Stimulated activated CD8-positive, alpha-beta memory T cell treated with anti-CD3 and anti-CD28 coated beads, Interleukin-7, amount 100 ng/mL, for 24 hours (primary cell): ENCODE data around the gene PEX26.
"Not testable (repeated sequence)": the region's sequence is repeated elsewhere in the genome, so short reads cannot be mapped to it uniquely, and the experiment has no call there.

ENCODE experiments used
- DNase-seq: peaks from one replicate; pipeline ENCODE4 v3.0.0-alpha.2; 2020; ENCODE audit warnings: low read depth

Gene PEX26

DNA sequence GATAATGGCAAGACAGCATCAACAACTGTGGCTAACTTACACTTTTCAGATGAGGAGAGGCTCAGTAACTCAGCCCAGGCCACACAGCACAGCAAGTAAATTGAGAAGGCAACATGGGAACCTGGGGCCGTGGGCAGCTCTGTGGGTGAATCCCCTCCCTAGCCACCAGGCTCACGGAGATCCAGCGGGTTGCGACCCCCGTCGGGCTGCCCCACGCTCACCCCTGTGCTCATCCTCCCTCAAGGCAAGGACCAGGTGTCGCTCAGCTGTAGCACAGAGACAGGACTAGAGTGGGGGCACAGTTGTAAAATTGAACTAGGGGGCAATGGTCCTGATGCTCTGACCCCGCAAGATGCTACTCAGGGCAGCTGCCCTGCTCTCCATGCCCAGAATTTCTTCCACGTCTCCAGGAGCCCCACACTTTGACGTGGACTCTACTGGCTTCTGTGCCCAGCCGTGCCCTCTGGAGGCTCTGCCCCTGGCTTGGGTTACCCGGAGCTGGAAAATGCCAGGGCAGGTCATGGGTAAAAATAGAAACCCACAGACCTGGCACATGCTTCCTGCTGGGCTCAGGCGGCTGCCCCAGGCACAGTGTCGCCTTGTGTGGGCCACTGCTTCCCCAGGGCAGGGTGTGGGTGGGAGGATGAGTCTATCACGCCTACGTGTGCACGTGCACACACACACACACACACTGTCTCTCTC, 41.8 kb downstream of the PEX26 start:
- DNase-seq = no peak

DNA sequence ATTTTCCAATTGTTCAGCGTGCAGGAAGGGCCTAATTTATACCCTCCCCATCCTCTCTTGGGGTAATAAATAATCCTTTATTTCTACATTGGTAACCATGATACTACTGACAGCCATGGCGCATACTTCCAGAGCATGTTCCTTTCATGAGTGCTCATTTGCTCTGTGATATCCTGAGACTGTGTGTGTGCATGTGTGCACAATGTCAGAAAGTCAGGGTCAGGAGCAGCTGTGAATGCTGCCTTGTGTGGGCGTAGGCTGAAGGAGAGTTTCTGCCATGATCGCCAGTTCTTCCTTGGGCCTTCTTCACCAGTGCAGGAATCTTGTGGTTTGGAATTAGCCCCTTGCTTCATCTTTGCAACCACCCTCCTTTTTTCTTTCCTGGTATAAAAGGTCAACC, 43.1 kb downstream of the PEX26 start:
- no peak for DNase-seq

DNA sequence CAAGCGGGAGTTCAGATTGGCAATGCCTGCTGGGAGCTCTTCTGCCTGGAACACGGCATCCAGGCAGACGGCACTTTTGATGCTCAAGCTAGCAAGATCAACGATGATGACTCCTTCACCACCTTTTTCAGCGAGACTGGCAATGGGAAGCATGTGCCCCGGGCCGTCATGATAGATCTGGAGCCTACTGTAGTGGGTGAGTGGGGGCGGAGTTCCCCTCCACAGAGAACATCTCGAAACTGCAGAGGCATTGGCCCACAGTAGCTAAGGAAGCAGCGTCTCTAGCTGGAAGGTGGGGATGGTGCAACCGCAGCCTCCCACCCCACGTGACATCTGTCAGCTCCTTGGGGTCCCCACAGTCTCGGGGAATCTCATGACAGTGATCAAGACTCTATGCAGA, 43.7 kb downstream of the PEX26 start:
- no peak for DNase-seq

DNA sequence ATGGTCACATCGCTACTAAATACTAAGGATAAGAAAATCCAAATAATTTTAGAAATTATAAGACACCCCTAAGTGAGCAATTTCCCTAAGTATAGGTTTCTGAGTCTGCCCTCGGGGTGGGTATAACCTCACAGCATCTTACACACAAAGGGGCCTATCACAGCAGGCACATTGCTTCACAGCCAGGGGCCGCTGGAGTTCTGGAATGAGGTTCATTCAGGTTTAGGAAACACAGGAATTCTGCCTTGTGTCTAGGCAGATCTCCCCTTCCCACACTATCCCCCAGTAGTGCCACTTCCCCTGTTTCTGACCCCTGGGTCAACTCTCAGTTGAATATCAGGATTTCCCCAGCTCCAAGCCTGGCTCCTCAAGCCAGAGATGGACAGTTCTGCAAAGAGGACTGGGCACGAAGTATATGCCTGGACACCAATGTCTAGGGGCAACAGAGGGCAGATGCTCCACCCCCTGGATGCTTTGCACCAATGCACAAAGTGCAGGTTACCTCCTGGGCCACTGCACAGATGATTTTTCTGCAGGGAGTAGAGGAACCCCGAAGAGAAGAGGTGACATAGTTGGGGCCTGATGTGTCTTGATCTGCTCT, 44.3 kb downstream of the PEX26 start:
- no peak for DNase-seq

DNA sequence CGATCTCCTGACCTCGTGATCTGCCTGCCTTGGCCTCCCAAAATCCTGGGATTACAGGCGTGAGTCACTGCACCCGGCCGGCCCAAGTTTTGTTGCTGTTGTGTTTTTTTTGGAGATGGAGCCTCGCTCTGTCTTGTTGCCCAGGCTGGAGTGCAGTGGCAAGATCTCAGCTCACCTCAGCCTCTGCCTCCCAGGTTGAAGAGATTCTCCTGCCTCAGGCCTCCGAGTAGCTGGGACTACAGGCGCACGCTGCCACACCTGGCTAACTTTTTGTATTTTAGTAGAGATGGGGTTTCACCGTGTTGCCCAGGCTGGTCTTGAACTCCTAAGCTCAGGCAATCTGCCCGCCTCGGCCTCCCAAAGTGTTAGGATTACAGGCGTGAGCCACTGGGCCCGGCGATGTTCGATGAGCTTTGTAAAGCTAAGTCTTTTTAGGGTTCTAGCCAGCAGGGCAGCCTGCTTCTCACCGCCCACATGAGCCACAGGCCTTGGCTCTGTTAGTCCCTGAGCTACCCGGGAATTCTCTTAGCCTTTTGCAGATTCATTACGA, 45.8 kb downstream of the PEX26 start:
- not testable (repeated sequence) for DNase-seq

DNA sequence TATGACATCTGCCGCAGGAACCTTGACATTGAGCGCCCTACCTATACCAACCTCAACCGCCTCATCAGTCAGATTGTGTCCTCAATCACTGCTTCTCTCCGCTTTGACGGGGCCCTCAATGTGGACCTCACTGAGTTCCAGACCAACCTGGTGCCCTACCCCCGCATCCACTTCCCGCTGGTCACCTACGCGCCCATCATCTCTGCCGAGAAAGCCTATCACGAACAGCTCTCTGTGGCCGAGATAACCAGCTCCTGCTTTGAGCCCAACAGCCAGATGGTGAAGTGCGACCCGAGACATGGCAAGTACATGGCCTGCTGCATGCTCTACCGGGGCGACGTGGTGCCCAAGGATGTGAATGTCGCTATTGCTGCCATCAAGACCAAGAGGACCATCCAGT, 48.8 kb downstream of the PEX26 start:
- no peak for DNase-seq

DNA sequence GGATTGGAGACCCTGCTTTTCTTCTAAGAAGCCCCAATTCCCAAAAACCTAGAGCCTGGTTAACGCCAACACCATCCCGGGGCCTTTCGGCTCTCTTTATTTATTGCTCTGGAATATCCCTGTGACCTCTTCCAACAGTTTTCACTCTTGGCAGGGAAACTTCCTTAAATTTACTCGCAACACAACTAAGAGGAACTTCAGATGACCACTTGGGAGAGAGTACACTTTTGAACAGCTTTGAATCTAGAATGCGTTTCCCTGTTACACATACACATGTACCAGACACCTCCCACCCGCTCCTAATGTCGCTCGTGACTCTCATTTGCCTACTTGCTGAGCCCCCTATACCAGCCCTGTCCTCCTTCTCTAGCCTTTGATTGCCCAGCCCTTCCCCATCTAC, 52.2 kb downstream of the PEX26 start:
- DNase-seq = no peak

DNA sequence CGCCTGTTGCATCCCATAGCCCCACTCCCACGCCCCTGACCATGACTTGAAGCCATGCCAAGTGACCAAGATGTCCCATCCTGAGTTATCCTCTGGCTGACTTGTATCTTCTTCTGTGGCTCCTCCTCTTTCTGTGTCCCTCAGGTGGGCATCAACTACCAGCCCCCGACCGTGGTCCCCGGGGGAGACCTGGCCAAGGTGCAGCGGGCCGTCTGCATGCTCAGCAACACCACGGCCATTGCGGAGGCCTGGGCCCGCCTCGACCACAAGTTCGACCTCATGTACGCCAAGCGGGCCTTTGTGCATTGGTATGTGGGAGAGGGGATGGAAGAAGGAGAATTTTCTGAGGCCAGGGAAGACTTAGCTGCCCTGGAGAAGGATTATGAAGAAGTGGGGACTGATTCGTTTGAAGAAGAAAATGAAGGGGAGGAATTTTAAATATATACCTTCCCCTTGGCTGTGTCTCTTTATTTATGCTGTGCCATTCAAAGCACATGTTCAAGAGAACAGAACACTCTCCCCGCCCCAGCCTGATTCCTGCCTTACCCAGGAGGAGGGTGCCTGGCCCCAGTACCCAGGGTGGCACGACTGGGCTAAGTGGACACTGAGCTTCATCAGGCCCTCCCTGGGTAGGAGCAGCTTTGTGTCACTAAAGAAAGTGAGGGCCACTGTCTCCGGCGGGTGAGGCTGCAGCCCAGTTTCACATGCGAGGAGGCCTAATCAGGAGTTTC, 53.1 kb downstream of the PEX26 start:
- no peak for DNase-seq

DNA sequence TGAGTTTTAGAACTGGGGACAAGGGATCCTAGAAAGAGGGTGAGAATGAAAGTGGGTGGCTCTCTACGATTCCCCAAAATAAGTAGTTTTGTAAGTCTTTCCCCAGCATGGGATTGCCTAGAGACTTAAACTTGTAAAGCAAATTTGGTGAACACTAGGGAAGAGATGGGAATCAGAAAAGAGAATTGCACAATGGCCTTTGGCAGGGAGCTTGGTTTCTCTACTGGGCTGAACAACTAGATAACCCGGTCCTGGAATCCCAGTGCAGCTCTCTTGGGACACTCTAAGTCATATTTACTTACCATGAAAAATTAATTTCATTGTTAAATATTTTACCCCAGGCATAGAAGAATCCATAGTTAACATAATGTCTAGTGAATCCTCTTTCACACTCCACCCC, 55.7 kb downstream of the PEX26 start:
- DNase-seq = no peak

DNA sequence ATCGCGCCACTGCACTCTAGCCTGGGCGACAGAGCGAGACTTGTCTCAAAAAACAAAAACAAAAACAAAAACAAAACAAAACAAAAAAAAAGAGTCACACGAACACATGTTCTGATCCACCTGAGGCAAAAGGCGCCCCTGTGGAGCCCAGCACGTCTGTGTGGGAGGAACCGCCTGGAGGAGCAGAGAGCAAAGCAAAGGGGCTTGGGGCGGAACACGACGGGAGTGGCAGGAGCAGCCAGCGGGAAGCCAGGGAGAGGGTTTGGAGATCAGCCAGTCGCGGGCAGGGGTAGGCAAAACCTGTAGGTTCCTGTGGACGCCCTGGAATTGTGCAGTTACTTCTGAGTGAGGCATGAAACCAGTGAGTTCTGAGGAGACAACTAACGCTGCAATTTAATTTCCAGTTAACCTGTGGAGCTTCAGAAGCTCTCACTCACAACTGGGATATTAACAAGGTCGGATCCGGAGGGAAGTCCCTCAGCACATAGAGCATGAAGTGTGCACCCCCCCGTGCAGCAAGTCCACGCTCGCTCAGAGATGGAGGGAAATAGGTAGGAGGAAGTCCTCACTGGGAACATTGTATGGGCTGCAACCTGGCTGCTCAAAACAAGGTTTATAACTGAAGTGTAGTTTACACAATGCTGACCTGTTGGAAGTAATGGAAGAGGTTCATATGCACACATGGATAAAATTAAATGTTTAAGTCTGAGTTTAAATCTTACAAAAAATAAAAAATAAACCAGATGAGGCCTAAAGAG, 59.0 kb downstream of the PEX26 start:
- no peak for DNase-seq

DNA sequence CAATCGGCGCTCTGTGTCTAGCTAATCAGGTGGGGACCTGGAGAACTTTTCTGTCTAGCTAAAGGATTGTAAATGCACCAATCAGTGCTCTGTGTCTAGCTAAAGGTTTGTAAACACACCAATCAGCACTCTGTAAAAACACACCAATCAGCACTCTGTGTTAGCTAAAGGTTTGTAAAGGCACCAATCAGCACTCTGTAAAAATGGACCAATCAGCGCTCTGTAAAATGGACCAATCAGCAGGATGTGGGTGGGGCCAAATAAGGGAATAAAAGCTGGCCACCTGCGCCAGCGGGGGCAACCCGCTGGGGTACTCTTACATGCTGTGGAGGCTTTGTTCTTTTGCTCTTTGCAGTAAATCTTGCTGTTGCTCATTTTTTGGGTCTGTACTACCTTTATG, 63.2 kb downstream of the PEX26 start:
- not testable (repeated sequence) for DNase-seq

DNA sequence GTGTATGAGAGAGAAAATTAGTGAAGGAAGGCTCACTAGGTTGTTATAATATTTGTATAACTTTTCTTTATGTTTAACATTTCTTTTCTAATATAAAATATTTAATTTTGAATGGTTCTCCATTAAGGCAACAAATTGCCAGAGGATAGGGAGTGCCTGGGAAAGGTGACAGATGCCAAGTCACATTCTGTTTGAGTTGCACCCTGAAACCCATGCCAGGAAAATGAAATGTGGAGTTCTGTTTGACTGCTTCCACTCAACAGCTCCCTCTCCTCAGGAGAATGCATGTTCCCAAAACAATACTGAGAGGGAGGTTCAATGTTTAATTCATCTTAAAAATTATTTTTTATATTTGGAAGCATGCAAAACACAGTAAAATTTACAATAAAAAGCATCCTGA, 66.3 kb downstream of the PEX26 start:
- no peak for DNase-seq

DNA sequence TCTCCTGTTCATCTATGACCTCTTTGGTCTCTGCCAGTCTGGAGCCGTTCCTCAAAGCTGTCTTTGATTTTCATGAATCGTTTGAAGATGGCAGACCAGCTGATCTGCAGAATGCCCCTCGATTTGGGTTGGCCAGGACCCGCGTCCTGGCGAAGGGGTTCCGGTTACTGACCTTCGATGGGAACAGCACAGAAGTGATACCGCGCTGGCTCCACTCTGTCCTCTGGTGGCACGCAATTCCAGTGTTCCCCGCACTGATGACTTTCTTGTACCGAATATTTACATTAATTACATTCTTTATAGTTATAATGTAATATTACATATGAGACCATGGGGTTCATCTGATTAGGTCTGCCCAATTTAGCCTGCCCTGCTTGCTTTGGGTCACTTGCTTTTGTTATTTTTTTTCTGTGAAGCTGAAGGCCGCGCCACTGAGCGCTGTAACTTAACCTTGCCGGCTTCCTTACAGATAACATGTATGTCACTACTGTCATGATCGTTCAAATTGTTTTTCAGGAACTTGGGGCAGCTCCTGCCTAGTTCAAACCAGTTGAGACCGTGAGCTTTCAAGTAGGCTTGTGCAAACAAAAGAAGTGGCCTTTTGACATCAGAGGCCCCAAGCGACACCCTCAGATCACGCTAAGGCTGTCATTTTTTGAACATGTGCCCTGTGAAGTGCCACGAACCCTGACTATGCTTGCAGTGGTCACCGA, 68.0 kb downstream of the PEX26 start:
- DNase-seq = no peak

DNA sequence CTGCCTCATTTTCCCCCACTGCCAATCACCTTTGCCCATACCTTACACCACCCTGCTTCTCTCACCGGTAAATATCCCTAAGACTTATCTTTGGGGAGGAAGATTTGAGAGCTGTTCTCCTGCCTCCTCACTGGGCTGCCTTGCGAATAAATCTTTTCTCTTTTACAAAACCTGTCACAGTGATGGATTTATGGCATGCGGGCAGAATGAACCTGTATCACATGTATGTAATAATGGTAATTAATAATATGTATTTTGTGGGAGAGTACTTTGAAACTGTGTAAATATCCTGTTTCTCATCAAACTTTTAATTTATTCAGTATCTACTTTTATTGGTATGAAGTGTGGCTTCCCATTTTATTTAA, 68.6 kb downstream of the PEX26 start:
- no peak for DNase-seq

DNA sequence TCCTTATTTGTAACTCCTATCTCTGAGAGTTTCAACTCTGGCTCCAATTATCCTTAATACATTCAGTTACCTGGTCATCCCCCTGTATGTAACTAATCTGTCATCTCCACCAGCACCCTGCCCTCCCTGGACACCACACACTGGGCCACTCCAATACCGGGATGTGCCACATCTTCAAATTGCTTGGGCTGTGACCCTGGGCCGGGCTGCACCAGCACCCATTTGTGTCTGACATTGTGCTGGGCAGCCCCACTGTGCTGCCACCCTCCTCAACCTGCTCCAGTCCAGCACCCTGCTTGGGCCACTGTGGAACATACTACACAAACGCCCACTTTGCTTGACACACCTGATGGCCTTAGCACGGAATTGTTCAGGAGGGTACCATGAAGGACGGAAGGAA, 70.0 kb downstream of the PEX26 start:
- no peak for DNase-seq

DNA sequence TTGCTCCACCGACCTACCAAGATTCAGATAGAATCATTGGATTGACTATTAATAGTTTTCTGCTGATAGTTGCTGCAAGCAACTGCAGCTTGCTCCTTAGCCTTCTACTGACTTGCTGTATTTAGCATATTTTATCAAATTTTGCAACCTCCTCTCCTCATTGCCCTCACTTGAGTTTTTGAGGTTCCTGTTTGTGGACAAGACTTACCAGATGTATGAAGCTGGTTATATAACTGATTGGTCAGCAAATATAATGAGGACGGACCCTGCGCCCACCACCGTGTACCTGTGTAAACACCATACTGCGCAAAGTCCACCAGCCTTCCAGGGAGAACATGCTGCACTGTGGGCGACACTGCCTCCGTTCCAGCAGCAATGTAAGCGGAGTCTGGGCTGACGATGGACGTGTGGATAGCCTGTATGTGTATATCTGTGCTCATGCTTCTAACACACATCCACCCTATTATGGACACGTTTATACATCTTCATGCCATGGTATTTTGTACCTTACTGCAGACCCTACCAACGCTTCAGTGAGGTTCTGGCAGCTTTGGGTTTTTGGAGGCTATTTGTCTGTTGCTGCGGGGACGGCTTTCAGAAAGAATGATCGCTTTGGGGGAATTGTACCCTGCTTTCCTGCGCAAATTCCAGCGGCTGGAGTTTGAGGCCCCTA, 70.6 kb downstream of the PEX26 start:
- DNase-seq = no peak

DNA sequence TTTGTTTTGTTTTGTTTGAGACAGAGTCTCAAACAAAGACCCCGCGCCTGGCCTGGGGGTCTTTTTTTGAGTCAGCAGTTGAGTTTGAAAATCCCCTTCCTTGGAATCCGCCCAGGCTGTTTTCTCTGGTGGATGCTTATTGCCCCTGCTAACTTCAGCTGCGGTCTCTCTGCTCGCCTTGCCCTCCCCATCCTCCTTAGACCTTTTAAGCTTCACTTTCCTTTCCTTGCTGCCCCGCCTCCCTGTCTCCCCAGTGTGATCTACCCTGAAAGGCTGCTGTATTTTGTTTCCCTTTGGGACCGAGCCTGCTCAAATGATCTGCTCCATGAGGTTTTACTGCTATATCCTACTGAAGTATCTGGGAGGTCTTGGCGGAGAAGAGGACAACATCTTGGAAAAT, 74.7 kb downstream of the PEX26 start:
- DNase-seq = no peak

DNA sequence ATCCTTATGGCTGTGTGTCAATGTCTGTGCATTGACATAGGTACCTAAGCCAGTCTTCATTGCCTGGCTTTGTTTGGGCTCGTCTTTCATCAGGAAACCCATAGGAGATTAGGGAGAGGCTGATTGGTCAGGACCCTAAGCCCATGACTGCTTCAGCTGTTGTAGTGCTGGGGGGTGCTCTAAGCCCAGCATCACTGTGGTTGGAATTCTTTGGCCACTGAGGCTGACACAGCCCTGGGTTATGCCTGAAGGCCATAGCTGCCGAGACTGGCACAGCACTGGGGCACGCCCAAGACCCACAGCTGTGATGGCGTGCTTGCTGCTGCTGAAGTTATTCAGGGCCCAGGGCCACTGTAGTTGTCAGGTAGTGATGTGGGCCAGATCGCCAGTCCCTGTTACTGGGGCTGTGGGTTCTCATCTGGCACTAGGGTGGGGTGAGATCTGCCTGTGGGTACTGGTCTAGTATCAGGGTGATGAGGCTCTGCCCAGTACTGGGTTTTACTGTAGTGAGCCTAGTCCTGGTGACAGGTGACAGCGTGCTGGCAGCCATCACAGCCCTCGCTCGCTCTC, 77.1 kb downstream of the PEX26 start:
- DNase-seq = no peak
